Coronary artery (tissue), 2 donors: ENCODE measurements around the gene PEDS1.
"Not testable (repeated sequence)": the region's sequence is repeated elsewhere in the genome, so short reads cannot be mapped to it uniquely, and the experiment has no call there.

ENCODE experiments used
- DNase-seq: peaks from one replicate; pipeline ENCODE4 v3.0.0-alpha.2; 2017; ENCODE audit warnings: low spot score
- H3K27ac ChIP-seq, 2 donors: fragments of 200-600 bp; sonication (generic); one replicate each; pipeline ENCODE4 v1.5.1; 2016 to 2019
- H3K4me3 ChIP-seq: fragments of 200-600 bp; sonication (generic); 2 replicates; pipeline ENCODE4 v1.5.1; 2016; ENCODE audit warnings: mild to moderate bottlenecking, moderate library complexity
- TF ChIP-seq, protein P1 (sequence below): fragments of 200-600 bp; sonication (generic); IDR thresholded peaks from one replicate; pipeline ENCODE4 v1.5.1; 2019; ENCODE audit warnings: antibody characterized with exemption

The PEDS1 gene

DNA sequence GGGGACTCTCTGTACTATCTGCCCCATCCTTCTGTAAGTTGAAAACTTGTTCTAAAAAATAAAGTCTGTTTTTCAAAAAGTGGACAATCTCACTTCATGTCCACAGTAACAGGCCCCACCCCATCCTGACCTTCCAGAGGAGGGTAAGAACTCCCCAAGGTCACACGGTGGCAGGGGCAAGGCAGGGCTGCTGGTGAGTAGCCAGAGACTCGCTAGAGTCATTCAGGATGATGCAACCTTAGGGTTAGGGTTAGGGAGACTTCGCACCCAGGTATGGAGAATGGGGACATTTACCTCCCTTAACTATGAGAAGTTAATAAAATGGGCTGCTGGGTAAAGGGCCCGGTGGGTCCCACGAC lies 15.4 kb downstream of the PEDS1 start:
- no peak for DNase-seq
- H3K27ac ChIP-seq: peak overlapping the region in 1 of 2 donors; percentile 64
- no peak overlapping the region for H3K4me3 ChIP-seq
- TF ChIP-seq, protein P1, sequence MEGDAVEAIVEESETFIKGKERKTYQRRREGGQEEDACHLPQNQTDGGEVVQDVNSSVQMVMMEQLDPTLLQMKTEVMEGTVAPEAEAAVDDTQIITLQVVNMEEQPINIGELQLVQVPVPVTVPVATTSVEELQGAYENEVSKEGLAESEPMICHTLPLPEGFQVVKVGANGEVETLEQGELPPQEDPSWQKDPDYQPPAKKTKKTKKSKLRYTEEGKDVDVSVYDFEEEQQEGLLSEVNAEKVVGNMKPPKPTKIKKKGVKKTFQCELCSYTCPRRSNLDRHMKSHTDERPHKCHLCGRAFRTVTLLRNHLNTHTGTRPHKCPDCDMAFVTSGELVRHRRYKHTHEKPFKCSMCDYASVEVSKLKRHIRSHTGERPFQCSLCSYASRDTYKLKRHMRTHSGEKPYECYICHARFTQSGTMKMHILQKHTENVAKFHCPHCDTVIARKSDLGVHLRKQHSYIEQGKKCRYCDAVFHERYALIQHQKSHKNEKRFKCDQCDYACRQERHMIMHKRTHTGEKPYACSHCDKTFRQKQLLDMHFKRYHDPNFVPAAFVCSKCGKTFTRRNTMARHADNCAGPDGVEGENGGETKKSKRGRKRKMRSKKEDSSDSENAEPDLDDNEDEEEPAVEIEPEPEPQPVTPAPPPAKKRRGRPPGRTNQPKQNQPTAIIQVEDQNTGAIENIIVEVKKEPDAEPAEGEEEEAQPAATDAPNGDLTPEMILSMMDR: no peak

DNA sequence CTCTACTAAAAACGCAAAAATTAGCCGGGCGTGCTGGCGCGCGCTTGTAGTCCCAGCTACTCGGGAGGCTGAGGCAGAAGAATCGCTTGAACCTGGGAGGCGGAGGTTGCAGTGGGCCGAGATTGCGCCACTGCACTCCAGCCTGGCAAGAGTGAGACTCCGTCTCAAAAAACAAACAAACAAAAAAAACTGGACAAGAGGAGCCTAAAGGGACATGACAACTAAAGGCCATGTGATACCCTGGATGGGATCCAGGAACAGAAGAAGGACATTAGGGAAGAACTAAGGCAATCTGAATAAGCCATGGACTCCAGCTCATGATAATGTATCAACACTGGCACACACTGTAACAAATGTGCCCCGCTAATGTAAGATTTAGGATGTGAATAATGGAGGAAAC lies 15.8 kb downstream of the PEDS1 start:
- H3K27ac ChIP-seq: peak overlapping the region in 1 of 2 donors; percentile 64
- DNase-seq, H3K4me3 ChIP-seq: not testable (repeated sequence)

DNA sequence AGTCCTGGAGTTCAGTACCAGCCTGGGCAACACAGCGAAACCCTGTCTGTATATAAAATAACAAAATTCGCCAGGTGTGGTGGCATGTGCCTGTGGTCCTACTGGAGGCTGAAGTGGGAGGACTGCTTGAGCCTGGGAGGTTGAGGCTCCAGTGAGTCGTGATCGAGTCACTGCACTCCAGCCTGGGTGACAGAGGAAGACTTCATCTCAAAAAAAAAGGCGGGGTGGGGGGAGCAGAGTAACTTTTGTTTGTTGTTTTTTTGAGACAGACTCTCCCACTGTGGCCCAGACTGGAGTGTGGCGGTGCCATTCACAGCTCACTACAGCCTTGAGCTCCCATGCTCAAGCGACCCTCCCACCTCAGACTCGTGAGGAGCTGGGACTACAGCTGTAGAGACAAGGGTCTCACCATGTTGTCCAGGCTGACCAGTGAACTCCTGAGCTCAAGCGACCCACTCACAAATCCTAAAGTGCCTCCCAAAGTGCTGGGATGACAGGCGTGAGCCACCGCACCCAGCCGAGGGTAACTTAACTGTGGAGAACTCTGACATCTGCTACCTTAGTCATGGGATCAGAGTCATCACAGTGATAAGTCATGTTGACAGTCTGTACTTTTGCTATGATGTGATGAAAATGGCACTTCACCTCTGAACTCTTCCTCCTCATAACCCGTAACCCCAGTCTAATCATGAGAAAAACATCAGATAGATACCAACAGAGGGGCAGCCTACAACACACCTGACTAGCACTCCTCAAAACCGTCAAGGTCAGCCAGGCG lies 16.5 kb downstream of the PEDS1 start:
- no peak for DNase-seq
- TF ChIP-seq, protein P1: no peak
- Histone ChIP-seq H3K27ac (peak overlapping the region in 1 of 2 donors; percentile 26), H3K4me3 (no peak overlapping the region)

DNA sequence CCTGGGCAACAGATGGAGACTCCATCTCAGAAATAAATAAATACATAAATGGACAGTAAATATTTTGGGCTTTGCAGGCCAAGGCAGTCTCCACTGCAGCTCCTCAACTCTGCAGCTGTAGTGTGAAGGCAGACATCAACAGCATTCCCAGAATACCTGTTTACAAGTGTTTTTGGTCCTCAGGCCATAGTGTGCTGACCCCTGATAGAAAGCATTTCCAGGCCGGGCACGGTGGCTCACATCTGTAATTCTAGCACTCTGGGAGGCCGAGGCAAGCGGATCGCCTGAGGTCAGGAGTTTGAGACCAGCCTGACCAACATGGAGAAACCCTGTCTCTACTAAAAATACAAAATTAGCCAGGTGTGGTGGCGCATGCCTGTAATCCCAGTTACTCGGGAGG lies 18.4 kb downstream of the PEDS1 start:
- H3K4me3 ChIP-seq, H3K27ac ChIP-seq, DNase-seq: not testable (repeated sequence)

DNA sequence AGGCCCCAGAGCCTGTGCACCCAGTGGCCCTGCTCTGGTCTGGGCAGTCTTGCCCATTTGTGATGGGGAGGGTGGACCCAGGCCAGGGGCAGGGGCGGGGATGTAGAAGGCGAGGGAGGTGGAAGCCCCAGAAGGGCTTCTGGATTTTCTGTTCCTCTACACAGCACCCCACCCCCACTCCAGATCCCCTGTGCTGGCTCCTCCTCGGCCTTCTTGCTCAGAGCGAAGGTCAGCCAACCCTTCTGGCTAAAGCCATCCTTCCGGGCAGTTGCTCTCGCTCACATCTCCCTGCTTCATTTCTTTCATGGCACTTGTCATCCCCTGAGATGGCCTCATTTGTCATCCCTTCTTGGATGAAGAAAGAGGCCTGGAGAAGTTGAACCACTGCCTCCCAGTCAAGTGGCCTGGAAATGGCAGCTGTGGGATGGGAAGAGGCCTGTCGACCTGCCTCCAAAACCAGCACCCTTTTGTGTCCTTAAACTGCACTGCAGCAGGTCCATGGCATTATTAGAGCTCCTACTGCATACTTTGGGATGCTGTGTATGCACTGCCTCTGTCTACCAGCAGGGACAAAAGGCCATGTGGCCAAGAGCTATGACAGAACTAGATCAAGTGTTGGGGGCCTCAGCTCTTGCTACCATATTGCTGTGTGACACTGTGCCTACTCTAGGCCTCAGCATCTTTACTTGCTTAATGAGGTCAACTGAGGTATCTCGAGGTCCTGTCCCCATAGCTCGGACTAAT lies 19.9 kb downstream of the PEDS1 start:
- DNase-seq: no peak
- Histone ChIP-seq H3K4me3 (no peak overlapping the region), H3K27ac (no peak overlapping the region)
- TF ChIP-seq, protein P1: no peak

DNA sequence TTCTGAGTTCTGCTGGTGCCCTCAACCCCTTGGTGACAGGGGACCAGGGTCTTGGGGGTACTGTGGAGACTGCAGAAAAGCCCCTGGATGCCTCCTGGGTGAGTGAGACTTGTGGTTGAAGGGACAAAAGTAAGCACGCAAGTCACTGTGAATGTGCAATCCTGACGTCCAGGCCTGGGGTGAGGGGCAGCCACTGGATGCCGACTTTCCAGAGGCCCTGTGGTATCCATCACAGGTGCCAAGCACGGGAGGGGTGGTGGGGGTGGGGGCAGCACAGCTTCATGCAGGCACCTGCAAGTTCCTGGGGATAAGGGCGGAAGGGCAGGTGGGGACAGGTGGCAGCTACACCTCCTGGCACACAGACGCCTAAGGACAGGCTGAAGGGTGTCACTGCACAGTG lies 20.5 kb downstream of the PEDS1 start:
- DNase-seq: no peak
- no peak overlapping the region for H3K27ac ChIP-seq
- no peak overlapping the region for H3K4me3 ChIP-seq
- TF ChIP-seq, protein P1: no peak

DNA sequence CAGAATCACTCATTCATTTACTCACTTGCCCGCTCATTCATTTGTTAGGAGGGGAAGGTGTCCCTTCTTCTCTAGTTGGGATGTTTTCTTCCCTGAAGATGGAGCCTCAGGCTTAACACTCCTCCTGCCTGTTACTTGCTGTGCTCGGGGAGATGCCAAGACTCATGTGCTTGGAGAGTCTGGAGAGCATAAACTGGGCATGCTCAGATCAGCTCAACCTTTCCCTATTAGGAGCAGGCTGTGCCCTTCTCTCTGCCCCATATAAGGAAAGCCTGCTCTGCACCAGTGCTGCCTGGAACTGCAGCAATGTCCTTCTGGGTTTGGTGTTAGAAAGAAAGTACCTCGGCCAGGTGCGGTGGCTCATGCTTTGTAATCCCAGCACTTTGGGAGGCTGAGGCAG lies 22.5 kb downstream of the PEDS1 start:
- peak overlapping the region; percentile 16 for H3K4me3 ChIP-seq
- TF ChIP-seq, protein P1: no peak
- DNase-seq: no peak
- H3K27ac ChIP-seq: peak overlapping the region; percentile 29 to 72

DNA sequence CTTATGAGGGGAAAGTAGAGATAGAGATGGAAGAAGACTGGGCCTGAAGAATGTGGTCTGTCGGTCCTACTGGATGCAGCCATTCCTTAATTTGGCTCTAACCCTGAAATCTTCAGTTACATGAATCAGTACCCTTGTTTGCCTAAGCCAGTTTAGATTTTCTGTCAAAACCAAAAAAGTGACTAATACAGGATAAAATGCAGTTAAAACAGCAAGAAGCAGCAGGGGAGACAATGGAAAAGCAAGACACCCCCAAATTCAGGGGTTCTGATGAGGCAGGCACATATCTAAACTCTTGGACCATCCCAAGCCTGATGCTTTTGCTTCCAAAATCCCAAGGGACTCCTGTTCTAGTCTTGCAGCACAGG lies 23.2 kb downstream of the PEDS1 start:
- H3K27ac ChIP-seq: peak overlapping the region; percentile 29 to 72
- TF ChIP-seq, protein P1: no peak

More for the DNA sequence above, 23.2 kb downstream of the PEDS1 start:
- DNase-seq: no peak
- no peak overlapping the region for H3K4me3 ChIP-seq
